ENCODE results near the gene WDR90. TPM values are rescaled to one million over a fixed set of nuclear protein-coding genes. Genes with fewer than 3 reads are reported as not detected.

The WDR90 gene
- total and polyA plus RNA-seq, 12 donors, result 3.0 to 162 (median 26.9) TPM

DNA sequence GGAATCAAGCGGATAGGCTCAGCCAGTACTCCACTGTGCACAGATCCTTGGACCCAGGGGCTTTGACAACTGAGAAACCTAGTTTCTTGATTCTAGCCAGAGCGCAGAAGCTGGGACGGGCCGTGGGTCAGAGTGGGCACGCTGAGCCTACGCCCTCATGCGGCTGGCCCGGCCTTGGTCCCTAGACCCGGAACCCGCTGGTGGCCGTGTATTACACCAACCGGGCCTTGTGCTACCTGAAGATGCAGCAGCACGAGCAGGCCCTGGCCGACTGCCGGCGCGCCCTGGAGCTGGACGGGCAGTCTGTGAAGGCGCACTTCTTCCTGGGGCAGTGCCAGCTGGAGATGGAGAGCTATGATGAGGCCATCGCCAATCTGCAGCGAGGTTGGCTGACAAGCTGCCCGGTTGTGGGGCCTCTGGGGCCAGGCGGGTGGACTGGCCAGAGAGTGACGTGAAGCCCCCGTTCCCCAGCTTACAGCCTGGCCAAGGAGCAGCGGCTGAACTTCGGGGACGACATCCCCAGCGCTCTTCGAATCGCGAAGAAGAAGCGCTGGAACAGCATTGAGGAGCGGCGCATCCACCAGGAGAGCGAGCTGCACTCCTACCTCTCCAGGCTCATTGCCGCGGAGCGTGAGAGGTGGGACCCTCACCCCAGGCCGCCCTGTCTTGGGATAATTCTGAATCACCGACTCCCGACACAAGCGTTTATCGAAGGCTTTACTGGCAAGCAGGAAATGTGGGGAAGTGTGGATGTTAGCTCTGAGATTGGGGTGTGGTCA is 32.0 kb downstream of the WDR90 start:
- Histone ChIP-seq H3K27ac (peak overlapping the region; percentile 71 to 94 (median 86)), H3K36me3 (replicated peaks in 1 of 2) (peaks cover 0 to 19% of the 10 kb centered on the region in 2 donors), H3K27me3 (no peaks in the 10 kb centered on the region), H3K9me3 (replicated peaks in 1 of 3) (no peaks in the 10 kb centered on the region), H3K4me1 (replicated peaks in 1 of 2) (peaks cover 27 to 41% of the 10 kb centered on the region in 2 donors), H3K4me3 (peak overlapping the region; percentile 27 to 99 (median 46))
- 37 to 62% (median 41%) methylated on average over 21 to 44 of the region's 44 CpGs for WGBS, 4 donors
- intact Hi-C loops (cut with DNase I), result no loop called here
- DNase-seq, result peak; percentile 78 to 89 (median 87)
- TF ChIP-seq, protein P1, sequence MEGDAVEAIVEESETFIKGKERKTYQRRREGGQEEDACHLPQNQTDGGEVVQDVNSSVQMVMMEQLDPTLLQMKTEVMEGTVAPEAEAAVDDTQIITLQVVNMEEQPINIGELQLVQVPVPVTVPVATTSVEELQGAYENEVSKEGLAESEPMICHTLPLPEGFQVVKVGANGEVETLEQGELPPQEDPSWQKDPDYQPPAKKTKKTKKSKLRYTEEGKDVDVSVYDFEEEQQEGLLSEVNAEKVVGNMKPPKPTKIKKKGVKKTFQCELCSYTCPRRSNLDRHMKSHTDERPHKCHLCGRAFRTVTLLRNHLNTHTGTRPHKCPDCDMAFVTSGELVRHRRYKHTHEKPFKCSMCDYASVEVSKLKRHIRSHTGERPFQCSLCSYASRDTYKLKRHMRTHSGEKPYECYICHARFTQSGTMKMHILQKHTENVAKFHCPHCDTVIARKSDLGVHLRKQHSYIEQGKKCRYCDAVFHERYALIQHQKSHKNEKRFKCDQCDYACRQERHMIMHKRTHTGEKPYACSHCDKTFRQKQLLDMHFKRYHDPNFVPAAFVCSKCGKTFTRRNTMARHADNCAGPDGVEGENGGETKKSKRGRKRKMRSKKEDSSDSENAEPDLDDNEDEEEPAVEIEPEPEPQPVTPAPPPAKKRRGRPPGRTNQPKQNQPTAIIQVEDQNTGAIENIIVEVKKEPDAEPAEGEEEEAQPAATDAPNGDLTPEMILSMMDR (IDR thresholded peaks at IDR 0.05), result peak in 1 of 6 experiments; percentile 5
- TF ChIP-seq POLR2A (IDR thresholded peaks at IDR 0.05), result peak in 1 of 2 donors; percentile 34

DNA sequence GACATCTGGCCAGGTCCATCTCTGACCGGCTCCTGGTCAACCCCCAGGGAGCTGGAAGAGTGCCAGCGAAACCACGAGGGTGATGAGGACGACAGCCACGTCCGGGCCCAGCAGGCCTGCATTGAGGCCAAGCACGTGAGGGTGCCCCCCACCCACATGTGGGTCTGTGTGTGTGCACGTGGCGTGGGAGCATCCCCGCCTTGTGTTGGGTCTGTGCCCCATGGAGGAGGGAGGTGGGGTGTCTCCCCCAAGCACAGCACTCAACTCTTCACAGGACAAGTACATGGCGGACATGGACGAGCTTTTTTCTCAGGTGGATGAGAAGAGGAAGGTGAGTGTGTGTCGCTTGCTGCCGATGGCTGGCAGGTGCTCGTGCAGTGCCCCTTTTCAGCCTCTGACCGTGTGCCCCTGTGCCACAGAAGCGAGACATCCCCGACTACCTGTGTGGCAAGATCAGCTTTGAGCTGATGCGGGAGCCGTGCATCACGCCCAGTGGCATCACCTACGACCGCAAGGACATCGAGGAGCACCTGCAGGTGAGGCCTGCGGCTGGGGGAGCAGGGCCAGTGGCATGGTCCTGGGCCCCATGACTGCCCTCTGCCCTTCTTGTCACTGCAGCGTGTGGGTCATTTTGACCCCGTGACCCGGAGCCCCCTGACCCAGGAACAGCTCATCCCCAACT is 32.7 kb downstream of the WDR90 start:
- Histone ChIP-seq H3K4me3 (peak overlapping the region in 1 of 4 donors; percentile 99), H3K27me3 (no peaks in the 10 kb centered on the region), H3K36me3 (replicated peaks in 1 of 2) (peaks cover 0 to 26% of the 10 kb centered on the region in 2 donors), H3K4me1 (replicated peaks in 1 of 2) (peaks cover 27 to 41% of the 10 kb centered on the region in 2 donors), H3K9me3 (replicated peaks in 1 of 3) (no peaks in the 10 kb centered on the region), H3K27ac (peak overlapping the region in 1 of 5 donors; percentile 94)
- DNase-seq, result peak in 2 of 7 donors; percentile 59 to 74
- WGBS, 4 donors, result 69 to 73% (median 71%) methylated on average over 15 to 28 of the region's 28 CpGs
- no peak for TF ChIP-seq POLR2A (IDR thresholded peaks at IDR 0.05)
- TF ChIP-seq, protein P1 (IDR thresholded peaks at IDR 0.05), result no peak
- intact Hi-C loops (cut with DNase I), result no loop called here

DNA sequence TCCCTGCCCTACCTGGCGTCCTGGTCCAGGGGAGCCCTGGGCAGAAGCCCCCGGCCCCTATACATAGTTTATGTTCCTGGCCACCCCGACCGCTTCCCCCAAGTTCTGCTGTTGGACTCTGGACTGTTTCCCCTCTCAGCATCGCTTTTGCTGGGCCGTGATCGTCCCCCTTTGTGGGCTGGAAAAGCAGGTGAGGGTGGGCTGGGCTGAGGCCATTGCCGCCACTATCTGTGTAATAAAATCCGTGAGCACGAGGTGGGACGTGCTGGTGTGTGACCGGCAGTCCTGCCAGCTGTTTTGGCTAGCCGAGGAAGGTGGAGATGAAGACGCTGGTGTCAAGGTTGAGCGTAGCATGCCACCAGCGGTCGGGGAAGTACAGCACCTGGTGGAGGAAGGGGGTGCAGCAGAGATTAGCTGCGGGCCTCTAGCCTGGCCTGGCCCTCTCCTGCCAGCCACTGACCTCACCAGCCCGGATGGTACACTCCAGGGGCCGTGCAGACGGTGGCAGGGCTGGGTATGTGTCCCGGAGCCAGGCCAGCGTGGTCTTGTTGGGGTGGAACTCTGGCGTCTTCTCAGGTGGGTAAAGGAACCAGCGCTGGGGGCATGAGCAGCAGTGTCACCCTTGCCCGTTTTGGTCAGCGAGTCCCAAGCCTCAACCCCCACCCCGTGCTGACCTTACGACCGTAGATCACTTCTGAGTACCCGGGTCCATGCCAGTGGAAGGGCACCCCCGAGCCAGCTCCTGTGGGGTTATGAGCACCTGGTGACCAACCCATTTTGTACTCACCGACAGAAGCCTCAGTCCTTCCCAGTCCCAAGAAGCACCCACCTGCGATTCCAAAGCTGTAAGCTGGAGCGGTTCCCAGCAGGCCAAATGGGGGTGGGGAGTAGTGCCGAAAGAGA is 33.6 kb downstream of the WDR90 start:
- H3K4me3 ChIP-seq, result no peak overlapping the region
- H3K4me1 ChIP-seq (replicated peaks in 1 of 2), result peaks cover 27 to 41% of the 10 kb centered on the region in 2 donors

More for the DNA sequence above, 33.6 kb downstream of the WDR90 start:
- Histone ChIP-seq H3K36me3 (replicated peaks in 1 of 2) (peaks cover 0 to 35% of the 10 kb centered on the region in 2 donors), H3K27ac (peak overlapping the region in 2 of 5 donors; percentile 38 to 79), H3K9me3 (replicated peaks in 1 of 3) (no peaks in the 10 kb centered on the region), H3K27me3 (no peaks in the 10 kb centered on the region)
- intact Hi-C loops (cut with DNase I), result no loop called here
- peak in 1 of 7 donors; percentile 36 for DNase-seq
- TF ChIP-seq POLR2A (IDR thresholded peaks at IDR 0.05), result peak in 1 of 2 donors; percentile 6
- TF ChIP-seq, protein P1 (IDR thresholded peaks at IDR 0.05), result peak in 1 of 6 experiments; percentile 3
- WGBS, 4 donors, result 68 to 77% (median 70%) methylated on average over 32 to 36 of the region's 36 CpGs

Data from adrenal gland (tissue), 12 donors.